Mammary epithelial cell (primary cell): Measurements from ENCODE around the gene TLCD3A.

Experiments used
- EZH2 ChIP-seq: IDR thresholded peaks from 2 replicates; pipeline ENCODE4 v1.6.1; 2012; ENCODE audit warnings: low read length, inconsistent platforms, borderline replicate concordance
- TF ChIP-seq, protein P1 (sequence below), 2 donors: IDR thresholded peaks in 1 of 2; conservative IDR thresholded peaks in 1 of 2; 2 replicates each; pipeline ENCODE4 v1.5.1; 2011 to 2012; ENCODE audit warnings: inconsistent platforms in 2 of 2, low read length in 2 of 2, mild to moderate bottlenecking in 2 of 2, control low read depth in 1 of 2, low read depth in 1 of 2; ENCODE audit not compliant: insufficient read depth in 1 of 2; ENCODE audit errors: extremely low read depth in 1 of 2

DNA sequence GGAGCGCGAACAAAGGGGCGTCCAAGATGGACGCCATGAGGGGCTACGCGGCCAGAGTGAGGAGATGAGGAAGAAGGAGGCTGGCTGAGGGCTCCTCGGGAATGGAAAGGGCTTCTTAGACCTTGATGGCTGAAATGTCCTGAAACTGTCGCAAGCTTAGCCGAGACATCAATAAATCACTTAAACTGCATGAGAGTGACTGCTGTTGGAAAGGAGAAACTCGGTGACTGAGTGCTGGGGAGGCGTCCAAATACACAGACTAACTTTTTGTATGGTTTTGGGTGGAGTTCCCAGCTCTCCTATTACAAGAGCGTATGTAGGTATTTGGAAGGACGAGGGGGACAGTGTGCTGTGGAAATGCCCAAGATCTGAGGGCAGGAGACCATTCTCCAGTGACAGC lies 21.0 kb downstream of the TLCD3A start:
- TF ChIP-seq, protein P1, sequence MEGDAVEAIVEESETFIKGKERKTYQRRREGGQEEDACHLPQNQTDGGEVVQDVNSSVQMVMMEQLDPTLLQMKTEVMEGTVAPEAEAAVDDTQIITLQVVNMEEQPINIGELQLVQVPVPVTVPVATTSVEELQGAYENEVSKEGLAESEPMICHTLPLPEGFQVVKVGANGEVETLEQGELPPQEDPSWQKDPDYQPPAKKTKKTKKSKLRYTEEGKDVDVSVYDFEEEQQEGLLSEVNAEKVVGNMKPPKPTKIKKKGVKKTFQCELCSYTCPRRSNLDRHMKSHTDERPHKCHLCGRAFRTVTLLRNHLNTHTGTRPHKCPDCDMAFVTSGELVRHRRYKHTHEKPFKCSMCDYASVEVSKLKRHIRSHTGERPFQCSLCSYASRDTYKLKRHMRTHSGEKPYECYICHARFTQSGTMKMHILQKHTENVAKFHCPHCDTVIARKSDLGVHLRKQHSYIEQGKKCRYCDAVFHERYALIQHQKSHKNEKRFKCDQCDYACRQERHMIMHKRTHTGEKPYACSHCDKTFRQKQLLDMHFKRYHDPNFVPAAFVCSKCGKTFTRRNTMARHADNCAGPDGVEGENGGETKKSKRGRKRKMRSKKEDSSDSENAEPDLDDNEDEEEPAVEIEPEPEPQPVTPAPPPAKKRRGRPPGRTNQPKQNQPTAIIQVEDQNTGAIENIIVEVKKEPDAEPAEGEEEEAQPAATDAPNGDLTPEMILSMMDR (conservative IDR thresholded peaks at IDR 0.05 in 1 of 2, IDR thresholded peaks at IDR 0.05 in 1 of 2; ENCODE audit: extremely low read depth in 1 of 2, insufficient read depth in 1 of 2, low read depth in 1 of 2, low read length in 2 of 2): no peak
- no peak for TF ChIP-seq EZH2
